GM19043 (cell line): ENCODE measurements around the gene SARS2.
"Not testable (repeated sequence)": the region's sequence is repeated elsewhere in the genome, so short reads cannot be mapped to it uniquely, and the experiment has no call there.

ENCODE experiments used
- ATAC-seq: cut with Tn5 transposase; IDR thresholded peaks from one replicate; pipeline ENCODE4 v1.9.1; 2021; ENCODE audit warnings: low read depth; ENCODE audit not compliant: unreplicated experiment

The SARS2 gene, protein sequence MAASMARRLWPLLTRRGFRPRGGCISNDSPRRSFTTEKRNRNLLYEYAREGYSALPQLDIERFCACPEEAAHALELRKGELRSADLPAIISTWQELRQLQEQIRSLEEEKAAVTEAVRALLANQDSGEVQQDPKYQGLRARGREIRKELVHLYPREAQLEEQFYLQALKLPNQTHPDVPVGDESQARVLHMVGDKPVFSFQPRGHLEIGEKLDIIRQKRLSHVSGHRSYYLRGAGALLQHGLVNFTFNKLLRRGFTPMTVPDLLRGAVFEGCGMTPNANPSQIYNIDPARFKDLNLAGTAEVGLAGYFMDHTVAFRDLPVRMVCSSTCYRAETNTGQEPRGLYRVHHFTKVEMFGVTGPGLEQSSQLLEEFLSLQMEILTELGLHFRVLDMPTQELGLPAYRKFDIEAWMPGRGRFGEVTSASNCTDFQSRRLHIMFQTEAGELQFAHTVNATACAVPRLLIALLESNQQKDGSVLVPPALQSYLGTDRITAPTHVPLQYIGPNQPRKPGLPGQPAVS

DNA sequence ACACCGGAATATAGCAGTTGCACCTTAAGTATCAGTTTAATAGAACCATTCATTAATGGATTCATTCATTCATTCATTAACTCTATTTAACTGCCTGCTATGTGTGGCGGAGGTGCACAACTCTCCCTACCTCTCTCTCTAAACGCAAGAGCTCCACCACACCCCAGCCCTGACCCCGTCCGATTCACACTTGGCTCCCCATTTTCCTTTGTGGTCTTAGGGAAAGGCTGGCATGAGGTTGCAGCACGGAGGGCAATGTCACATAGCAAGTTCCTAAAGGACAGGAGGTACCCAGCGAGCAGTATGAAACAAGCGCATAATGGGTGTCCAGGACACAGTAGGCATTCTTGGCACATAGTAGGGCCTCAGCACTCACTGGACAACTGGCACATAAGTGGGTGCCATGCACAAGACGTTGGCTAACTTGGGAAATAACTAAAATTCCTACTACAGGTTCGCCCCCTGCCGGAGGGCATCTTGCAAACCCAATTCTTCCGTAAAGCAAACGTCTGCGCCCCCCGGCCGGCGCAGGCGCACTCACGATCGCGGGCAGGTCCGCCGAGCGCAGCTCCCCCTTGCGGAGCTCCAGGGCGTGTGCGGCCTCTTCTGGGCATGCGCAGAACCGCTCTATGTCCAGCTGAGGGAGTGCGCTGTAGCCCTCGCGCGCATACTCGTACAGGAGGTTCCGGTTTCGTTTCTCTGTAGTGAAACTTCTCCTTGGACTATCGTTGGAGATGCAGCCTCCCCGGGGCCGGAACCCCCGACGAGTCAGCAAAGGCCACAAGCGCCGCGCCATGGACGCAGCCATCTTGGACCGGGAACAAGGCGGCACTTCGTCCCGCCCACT, at the start of gene SARS2:
Gene SARS2, minus strand, starts transcription at position 835 of the 847 bp plus-strand sequence. Its CDS starts 27 bp downstream, at position 808.
- ATAC-seq, result peak; percentile 54

DNA sequence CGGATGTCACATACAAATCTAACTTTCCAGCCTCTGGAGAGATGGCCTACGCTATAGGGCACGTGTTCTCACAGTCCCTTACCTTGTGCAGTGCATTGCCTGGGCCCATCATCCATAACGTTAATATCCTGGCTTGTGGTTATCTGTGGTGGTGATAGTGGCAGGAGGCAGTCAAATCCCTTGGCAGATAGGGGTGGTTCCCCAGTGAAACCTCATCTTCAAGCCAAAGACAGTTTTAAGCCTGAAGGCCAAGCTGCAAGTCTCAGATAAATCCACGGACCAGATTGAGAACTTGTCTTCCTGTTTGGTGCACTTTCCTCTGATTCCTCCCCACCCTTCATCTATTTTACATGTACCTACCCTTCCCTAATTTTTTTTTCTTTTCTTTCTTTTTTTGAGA, 49.2 kb upstream of the SARS2 start:
- no peak for ATAC-seq

DNA sequence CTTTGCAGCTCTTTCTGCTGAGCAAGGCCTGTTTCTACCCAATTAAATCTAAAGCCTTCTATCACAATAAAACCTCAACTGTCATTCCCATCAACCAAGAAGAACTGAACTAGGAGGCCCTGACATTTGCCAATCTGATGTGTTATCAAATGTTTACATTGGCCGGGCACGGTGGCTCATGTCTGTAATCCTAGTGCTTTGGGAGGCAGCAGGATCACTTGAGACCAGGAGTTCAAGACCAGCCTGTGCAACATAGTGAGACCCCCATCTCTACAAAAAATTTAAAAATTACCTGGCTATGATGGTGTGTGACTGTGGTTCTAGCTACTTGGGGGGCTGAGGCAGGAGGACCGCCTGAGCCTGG, 47.7 kb upstream of the SARS2 start:
- no peak for ATAC-seq

DNA sequence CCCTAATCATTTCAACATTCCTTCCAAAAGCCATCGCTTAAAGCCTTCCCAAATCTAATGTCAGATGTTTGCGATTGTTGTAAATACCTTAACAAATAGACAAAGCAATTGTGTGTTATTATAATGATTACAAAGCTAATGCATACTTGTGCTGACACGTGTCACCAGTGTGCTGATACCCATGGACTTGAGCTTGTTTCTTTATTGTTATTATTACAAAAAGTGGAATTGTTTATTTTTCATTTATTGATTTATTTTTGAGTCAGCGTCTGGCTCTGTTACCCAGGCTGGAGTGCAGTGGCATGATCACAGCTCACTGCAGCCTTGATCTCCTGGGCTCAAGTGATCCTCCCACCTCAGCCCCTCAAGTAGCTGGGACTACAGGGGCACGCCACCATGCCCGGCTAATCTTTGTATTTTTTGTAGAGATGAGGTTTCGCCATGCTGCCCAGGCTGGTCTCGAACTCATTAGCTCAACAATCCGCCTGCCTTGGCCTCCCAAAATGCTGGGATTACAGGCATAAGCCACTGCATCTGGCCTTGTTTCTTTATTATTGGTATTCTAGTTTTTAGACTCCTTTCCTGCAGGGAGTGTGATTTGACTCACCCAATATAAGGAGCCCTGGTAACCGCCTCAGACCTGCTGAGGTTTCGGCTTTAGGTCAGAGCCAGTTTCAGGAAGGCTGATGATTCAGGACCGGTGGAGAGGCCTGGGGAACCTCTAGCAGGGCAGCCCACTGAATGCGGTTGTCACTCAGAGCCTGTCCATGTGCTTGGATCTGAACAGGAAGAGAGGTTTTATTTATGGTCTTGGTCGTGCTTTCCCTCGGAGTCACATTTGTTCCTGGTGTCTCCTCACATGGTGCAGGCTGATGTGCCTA, 47.1 kb upstream of the SARS2 start:
- ATAC-seq, result no peak

DNA sequence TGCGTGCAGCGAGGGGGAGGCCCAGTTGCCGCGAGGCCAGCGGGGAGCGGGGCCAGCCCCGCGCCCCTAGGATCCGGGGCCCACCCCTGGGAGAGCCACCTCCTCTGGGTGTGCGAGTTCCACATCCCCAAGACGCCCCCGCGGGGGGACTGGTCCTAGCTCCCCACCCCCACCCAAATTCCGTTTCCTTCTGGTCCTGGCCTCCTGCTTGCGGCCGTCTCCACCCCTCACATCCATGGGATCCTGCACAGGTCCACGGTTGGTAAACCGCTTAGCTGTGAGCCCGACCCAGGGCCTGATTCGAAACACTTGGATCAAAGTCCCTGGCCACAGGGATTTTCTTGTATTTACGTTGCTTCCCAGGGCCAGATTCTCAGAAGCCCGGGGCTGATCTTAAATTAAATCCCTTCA, 45.3 kb upstream of the SARS2 start:
- no peak for ATAC-seq

DNA sequence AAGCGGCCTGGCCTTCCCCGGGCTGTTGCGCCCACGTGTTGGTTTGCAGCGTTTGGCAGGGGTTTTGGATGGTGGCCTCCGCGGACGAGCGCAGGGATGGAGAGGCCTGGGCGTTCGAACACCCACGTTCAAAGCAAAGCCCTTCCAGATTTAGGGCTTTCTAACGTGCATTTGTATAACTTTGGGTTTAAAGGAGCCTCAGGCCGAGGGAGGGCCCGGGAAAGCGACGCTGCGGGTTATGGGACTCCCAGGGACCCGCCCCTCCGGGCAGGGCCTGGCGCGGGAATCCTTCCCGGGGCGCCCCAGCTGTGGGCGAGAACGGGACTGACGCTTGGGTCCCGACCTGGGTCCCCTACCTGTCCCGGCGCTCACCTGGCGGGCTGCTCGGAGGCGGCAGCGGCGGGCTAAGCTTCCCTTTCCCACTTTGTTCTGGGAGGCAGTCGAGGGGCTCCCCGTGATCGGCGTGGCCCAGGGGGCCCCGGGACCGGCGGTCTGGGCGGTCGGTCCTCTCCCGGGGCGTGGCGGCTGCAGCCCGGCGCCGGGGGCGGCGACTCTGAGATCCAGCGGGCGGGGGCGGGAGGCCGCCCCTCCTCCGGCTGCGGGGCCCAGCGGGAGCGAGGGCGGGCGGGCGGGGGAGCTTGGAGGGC, 44.8 kb upstream of the SARS2 start, which contains the start of gene FBXO17:
Gene FBXO17, minus strand, starts transcription at position 529 of the 647 bp plus-strand sequence. CDS start 25,423 bp downstream, outside the sequence.
- ATAC-seq, result no peak

DNA sequence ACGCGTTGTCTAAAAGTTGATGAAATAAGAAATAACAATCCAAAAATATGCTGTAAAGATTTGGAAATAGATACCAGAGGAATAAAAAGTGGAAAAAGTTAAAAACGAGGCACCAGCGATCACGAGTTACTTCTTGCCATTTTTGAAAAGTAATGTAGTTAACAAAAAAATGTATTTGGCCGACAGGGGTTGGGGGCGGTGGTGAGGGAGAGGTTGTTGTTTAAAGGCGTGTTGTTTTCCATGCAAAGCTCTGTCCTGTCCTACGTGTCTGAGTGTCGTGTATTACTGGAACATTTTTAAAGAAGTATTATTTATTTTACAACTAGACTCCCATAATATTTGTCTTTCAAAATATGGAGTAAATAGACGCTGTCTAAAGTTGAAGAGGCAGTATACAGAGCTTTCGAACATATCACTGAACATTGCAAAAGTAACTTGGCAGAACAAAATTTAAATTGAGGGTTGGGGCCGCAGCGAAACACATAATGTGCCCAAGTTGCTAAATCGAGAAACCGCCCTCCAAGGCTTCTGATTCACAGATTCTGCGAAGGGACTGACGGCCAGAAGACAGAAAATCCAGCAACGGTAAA, 44.2 kb upstream of the SARS2 start:
- ATAC-seq, result no peak

DNA sequence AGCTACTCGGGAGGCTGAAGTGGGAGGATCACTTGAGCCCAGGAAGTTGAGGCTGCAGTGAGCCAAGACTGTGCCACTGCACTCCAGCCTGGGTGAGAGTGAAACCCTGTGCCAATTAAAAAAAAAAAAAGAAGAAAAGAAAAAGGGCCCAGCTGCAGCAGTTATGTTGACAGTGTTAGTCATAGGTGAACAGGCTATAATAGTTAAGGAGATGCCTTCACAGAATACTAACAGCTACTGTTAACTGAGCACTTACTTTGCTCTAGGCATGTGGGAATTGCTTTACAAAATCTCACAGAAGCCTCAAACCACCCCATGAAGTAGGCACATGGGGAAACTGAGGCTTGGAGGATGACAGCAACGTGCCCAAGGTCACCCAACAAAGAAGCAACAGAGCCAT, 41.1 kb upstream of the SARS2 start:
- no peak for ATAC-seq

DNA sequence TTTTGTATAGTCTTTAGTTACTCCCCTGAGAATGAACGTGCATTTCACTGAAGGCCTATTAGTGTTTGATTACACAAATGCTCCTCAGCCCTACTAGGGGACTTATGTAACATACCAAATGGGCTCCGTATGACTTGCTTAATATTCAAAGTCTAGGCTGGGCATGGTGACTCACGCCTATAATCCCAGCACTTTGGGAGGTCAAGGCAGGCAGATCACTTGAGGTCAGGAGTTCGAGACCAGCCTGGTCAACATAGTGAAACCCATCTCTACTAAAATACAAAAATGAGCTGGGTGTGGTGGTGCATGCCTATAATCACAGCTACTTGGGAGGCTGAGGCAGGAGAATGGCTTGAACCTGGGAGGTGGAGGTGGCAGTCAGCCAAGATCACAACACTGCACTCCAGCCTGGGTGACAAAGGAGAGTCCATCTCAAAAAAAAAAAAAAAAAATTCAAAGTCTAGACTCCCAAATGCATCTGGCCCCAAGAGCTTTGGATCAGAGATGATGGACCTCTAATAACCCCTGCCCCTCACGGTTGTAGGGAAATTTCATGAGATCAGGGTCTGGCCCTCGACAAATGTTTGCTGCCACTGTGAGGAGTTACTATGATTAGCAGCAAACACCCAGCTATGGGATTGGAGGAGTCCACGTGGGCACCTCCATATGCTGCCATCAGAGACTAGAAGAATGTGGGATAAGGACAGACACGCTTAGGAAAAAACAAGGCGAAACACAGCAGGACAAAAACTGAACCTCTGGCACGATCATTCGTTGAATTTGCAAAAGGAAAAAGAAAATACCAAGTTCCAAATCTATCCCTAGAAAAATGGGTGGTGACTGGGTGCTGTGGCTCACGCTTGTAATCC, 40.3 kb upstream of the SARS2 start:
- no peak for ATAC-seq

DNA sequence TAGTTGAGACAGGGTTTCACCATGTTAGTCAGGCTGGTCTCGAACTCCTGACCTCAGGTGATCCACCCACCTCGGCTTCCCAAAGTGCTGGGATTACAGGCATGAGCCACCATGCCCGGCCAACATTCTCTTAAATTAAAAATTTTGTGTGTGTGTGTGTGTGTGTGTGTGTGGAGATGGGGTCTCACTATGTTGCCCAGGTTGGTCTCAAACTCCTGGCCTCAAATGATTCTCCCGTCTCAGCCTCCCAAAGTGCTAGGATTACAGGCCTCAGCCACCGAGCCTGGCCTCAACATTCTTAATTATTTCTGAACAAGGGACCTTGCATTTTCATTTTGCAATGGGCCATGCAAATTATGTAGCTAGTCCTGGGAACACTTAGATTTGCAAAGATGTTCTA, 35.6 kb upstream of the SARS2 start:
- ATAC-seq, result not testable (repeated sequence)

DNA sequence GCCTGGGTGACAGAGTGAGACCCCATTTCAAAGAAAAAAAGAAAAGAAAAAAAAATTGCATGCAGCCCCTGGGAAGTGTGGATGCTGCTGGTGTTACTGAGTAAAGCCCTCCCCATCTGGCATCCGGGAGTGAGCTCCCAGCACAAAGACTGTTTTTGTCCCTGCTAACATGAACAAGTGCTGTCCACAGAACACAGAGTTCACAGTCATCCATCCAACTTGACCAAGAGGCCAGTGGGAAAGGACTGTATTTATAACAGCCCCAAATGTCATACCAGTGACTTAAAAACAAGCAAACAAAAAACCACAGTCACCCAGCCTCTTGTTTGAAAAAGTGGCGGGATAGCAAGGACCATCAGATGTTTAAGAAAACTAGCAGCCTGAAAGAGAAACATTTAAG, 34.2 kb upstream of the SARS2 start:
- no peak for ATAC-seq

DNA sequence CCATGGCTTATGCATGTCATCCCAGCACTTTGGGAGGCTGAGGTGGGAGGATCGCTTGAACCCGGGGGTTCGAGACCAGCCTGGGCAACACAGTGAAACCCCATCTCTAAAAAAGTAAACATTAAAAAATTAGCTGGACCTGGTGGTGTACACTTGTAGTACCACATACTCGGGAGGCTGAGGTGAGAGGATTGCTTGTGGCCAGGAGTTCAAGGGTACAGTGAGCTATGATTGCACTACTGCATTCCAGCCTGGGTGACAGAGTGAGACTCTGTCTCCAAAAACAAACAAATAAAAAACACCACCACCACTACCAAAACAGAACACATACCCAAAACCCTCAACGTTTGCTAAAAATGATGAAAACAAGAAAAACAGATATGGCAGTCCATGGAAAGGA, 29.1 kb upstream of the SARS2 start:
- no peak for ATAC-seq

DNA sequence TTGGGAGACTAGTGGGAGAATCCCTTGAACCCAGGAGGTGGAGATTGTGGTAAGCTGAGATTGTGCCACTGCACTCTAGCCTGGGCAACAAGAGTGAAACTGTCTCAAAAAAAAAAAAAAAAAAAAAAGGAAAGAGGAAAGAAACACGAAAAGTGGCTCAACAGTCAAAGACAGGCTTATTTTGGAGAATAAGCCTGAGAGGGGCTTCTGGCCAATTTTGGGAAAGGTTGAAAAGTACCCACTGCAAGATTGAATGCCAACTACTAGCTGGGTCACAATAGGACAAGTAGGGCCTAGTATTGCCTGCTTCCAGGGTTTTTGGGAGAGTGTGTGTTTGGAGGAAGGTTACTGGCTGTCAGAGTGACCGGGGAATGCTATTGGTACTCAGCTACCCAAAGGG, 27.7 kb upstream of the SARS2 start:
- ATAC-seq, result no peak

DNA sequence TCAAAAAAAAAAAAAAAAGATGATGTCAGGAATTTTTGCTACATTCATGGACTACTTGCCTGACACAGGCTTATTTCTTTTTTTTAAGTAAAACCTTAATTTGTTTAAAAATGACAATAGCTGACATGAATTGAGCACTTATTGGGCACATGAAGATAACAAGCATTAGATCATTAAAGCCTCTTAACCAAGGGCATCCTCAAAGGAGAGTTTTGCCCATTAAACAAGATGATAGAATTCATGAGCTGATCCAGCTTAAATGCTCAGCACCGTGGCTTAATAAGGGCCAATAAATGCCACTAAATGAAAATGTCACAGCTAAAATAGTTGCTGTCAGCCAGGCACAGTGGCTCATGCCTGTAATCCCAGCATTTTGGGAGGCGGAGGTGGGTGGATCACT, 25.7 kb upstream of the SARS2 start:
- no peak for ATAC-seq

DNA sequence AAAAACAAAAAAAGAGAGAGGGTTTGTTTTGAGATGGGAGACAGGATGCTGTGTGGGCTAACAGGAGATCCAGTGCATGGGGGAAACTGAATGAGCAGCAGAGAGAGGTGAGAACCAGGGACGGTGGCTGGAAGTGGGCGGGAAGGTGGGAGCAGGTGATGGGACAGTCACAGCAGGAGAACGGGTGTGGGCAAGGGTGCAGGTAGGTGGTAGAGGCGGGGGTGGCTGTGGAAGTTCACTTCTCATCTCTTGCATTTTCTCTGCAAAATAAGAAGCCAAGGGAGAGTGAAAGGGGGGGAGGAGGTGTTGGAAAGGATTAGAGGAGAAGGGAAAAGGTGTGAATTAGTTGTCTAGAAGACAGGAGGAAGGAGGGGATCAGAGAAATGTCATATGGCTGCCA, 23.1 kb upstream of the SARS2 start:
- ATAC-seq, result no peak

DNA sequence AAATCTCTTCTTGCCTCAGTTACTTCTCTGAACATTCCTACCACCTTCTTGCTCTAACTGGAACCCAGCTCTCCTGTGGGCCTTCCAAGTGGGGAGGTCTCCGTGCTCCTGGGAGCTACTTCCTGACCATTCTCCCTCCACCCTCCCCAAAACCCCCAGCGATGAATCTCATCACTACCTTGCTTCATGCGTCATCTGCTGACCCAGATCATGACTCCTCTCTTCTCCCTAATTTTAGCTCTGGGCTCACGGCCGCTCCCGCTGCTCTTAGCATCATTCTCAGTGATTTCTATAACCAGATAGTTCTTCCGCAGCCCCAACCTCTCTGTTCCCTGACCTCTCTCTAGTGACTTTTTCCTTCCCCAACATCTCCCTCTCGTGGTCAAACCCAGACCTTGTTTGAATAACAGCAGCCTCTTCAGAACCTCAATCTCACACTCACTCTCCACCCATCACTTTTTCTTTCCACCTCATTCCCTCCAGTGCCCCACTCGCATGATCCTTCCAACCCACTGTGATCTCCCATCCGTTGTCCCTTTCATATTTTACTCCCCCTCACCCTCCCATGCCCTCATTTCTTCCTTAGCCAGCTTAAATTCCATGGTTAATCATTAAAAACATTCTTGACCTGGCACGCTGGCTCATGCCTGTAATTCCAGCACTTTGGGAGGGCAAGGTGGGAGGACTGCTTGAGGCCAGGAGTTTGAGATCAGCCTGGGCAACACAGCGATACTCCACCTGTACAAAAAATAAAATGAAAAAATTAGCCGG, 22.0 kb upstream of the SARS2 start:
- no peak for ATAC-seq

DNA sequence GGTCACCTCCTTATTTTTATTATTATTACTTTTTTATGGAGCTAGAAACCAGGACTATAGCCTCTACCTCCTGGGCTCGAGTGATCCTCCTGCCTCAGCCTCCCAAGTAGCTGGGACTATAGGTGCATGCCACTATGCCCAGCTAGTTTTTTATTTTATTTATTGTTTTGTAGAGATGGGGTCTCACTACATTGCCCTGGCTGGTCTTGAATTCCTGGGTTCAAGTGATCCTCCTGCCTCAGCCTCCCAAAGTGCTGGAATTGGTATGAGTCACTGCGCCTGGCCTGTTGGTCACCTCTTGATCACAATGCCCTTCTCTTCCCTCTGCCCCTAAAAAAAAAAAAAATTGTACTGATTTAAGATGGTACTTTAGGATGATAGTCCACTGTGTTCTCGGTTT, 20.6 kb upstream of the SARS2 start:
- no peak for ATAC-seq
